Muscle layer of duodenum (tissue), 2 donors: ENCODE results near the gene AP5Z1.
"Not testable (repeated sequence)": the region's sequence is repeated elsewhere in the genome, so short reads cannot be mapped to it uniquely, and the experiment has no call there.

Source experiments
- H3K27ac ChIP-seq: one replicate; pipeline ENCODE4 v1.7.0; 2013; ENCODE audit warnings: mild to moderate bottlenecking, low read length
- H3K27me3 ChIP-seq: one replicate; pipeline ENCODE4 v1.7.0; 2013; ENCODE audit warnings: low read depth, mild to moderate bottlenecking, control low read depth, low read length
- H3K36me3 ChIP-seq, 2 donors: one replicate each; pipeline ENCODE4 v1.7.0; 2013; ENCODE audit warnings: low read length in 2 of 2, control low read depth in 1 of 2, mild to moderate bottlenecking in 1 of 2; ENCODE audit not compliant: insufficient read depth in 2 of 2, control insufficient read depth in 1 of 2
- H3K4me1 ChIP-seq, 2 donors: one replicate each; pipeline ENCODE4 v1.7.0; 2013; ENCODE audit warnings: low read length in 2 of 2, mild to moderate bottlenecking in 2 of 2, control low read depth in 1 of 2, moderate library complexity in 1 of 2; ENCODE audit not compliant: insufficient read depth in 2 of 2, control insufficient read depth in 1 of 2
- H3K4me3 ChIP-seq, 2 donors: one replicate each; pipeline ENCODE4 v1.7.0; 2013; ENCODE audit warnings: low read length in 2 of 2, low read depth in 1 of 2, mild to moderate bottlenecking in 1 of 2
- H3K9me3 ChIP-seq, 2 donors: one replicate each; pipeline ENCODE4 v1.7.0; 2013; ENCODE audit warnings: low read length in 2 of 2, control low read depth in 1 of 2, mild to moderate bottlenecking in 1 of 2; ENCODE audit not compliant: control insufficient read depth in 1 of 2
- donor health status: healthy.

The AP5Z1 gene

GRCh38 chr7:4791101-4791737, 15.8 kb downstream of the AP5Z1 start:
- Histone ChIP-seq H3K36me3 (peaks cover 8 to 51% of the 10 kb centered on the region in 2 donors), H3K4me1 (peaks cover 0 to 12% of the 10 kb centered on the region in 2 donors), H3K9me3 (no peaks in the 10 kb centered on the region), H3K4me3 (no peak overlapping the region), H3K27me3 (no peaks in the 10 kb centered on the region), H3K27ac (no peak overlapping the region)

- no peaks in the 10 kb centered on the region for H3K27me3 ChIP-seq
- no peak overlapping the region for H3K27ac ChIP-seq
- peaks cover 4 to 44% of the 10 kb centered on the region in 2 donors for H3K36me3 ChIP-seq
- no peaks in the 10 kb centered on the region for H3K9me3 ChIP-seq
- peak overlapping the region; percentile 44 to 74 for H3K4me3 ChIP-seq
- peaks cover 0 to 12% of the 10 kb centered on the region in 2 donors for H3K4me1 ChIP-seq
These were observed 16.5 kb downstream of the AP5Z1 start for GRCh38 chr7:4791738-4792536.

GRCh38 chr7:4792537-4793126, 17.2 kb downstream of the AP5Z1 start:
- no peaks in the 10 kb centered on the region for H3K9me3 ChIP-seq
- no peaks in the 10 kb centered on the region for H3K27me3 ChIP-seq
- peak overlapping the region; percentile 44 to 74 for H3K4me3 ChIP-seq
- peaks cover 0 to 12% of the 10 kb centered on the region in 2 donors for H3K4me1 ChIP-seq
- H3K27ac ChIP-seq: no peak overlapping the region
- peaks cover 4 to 37% of the 10 kb centered on the region in 2 donors for H3K36me3 ChIP-seq

- H3K27me3 ChIP-seq, H3K27ac ChIP-seq, H3K9me3 ChIP-seq, H3K4me3 ChIP-seq: not testable (repeated sequence)
- Histone ChIP-seq H3K4me1 (peaks cover 0 to 17% of the 10 kb centered on the region in 2 donors), H3K36me3 (peaks cover 1 to 29% of the 10 kb centered on the region in 2 donors)
These were observed 18.1 kb downstream of the AP5Z1 start for GRCh38 chr7:4793385-4793993.

- Histone ChIP-seq H3K36me3 (peaks cover 0 to 22% of the 10 kb centered on the region in 2 donors), H3K4me1 (peaks cover 0 to 19% of the 10 kb centered on the region in 2 donors)
- H3K4me3 ChIP-seq, H3K9me3 ChIP-seq, H3K27ac ChIP-seq, H3K27me3 ChIP-seq: not testable (repeated sequence)
These were observed 18.7 kb downstream of the AP5Z1 start for GRCh38 chr7:4794171-4794570.

GRCh38 chr7:4794591-4795350, 19.3 kb downstream of the AP5Z1 start:
- no peak overlapping the region for H3K4me3 ChIP-seq
- H3K27me3 ChIP-seq: no peaks in the 10 kb centered on the region
- H3K36me3 ChIP-seq: peaks cover 0 to 16% of the 10 kb centered on the region in 2 donors
- peaks cover 0 to 19% of the 10 kb centered on the region in 2 donors for H3K4me1 ChIP-seq
- no peak overlapping the region for H3K27ac ChIP-seq
- no peaks in the 10 kb centered on the region for H3K9me3 ChIP-seq

DNA sequence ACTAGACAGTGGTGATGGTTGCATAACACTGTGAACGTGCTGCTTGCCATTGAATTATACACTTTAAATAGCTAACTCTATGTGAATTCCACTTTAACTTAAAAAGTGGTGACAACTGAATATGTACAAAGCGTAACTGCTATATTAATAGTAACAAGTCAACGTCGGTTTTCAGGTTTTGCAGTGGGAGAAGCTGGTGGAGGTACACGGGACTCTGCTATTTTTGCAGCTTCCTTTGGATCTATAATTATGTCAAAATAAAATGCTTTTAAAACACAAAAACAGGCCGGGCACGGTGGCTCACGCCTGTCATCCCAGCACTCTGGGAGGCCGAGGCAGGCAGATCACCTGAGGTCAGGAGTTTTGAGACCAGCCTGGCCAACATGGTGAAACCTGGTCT, 21.0 kb downstream of the AP5Z1 start:
- H3K27ac ChIP-seq: no peak overlapping the region

GRCh38 chr7:4797858-4798705, 22.7 kb downstream of the AP5Z1 start:
- H3K36me3 ChIP-seq: no peaks in the 10 kb centered on the region
- no peak overlapping the region for H3K27ac ChIP-seq
- no peak overlapping the region for H3K4me3 ChIP-seq
- no peaks in the 10 kb centered on the region for H3K27me3 ChIP-seq
- no peaks in the 10 kb centered on the region for H3K9me3 ChIP-seq
- peaks cover 0 to 7% of the 10 kb centered on the region in 2 donors for H3K4me1 ChIP-seq

More for the DNA sequence above, 21.0 kb downstream of the AP5Z1 start:
- no peaks in the 10 kb centered on the region for H3K9me3 ChIP-seq
- no peaks in the 10 kb centered on the region for H3K27me3 ChIP-seq
- no peak overlapping the region for H3K4me3 ChIP-seq
- H3K36me3 ChIP-seq: peaks cover 0 to 3% of the 10 kb centered on the region in 2 donors
- peaks cover 0 to 19% of the 10 kb centered on the region in 2 donors for H3K4me1 ChIP-seq

DNA sequence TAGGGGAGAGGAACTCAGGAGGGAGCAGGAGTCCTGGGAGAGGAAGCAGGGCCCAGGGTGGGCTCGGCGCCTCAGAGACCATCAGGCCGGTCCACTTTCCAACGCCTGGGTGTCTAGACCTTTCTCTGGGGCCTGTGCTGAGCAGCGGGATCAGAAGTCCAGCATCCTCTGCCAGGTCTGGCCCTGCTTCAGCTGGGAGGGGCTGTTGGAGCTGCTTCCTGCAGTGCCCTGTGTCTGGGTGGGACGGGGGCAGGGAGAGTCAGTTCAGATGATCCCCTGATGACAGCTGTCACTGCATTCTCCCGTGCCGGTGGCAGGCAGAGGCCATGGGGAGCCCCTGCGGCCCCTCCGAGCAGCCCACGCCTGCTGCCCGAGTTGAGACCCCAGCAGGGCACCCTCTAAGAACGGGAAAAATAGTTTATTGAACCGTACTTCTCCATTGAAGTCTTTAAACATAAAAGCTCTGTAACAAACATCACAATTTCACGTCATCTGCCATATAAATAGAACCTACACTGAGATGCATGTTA, 23.3 kb downstream of the AP5Z1 start:
- H3K4me3 ChIP-seq: no peak overlapping the region
- no peaks in the 10 kb centered on the region for H3K27me3 ChIP-seq
- H3K36me3 ChIP-seq: no peaks in the 10 kb centered on the region
- no peaks in the 10 kb centered on the region for H3K9me3 ChIP-seq
- no peak overlapping the region for H3K27ac ChIP-seq
- peaks cover 0 to 6% of the 10 kb centered on the region in 2 donors for H3K4me1 ChIP-seq
